ENCODE data around the gene HACD1.

DNA sequence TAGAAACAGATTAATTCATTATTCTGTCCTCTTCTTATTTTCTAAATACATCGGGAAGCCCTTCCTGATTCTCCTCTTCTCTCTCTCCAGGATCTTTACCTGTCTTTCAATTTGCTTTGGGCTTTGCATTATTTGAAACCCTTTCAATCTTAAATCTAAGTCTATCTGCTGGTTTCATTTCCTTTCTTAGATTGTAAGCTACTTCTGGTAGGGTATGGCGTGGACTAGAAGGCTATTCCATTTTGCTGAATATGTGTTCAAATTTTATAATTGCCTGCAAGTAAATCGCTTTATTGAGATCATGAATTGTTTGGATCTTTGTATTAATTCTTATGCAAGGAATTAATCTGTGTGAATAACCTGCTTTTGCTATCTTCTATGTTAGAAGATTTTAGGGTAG, 37.8 kb upstream of the HACD1 start:
- TF ChIP-seq, protein P1, sequence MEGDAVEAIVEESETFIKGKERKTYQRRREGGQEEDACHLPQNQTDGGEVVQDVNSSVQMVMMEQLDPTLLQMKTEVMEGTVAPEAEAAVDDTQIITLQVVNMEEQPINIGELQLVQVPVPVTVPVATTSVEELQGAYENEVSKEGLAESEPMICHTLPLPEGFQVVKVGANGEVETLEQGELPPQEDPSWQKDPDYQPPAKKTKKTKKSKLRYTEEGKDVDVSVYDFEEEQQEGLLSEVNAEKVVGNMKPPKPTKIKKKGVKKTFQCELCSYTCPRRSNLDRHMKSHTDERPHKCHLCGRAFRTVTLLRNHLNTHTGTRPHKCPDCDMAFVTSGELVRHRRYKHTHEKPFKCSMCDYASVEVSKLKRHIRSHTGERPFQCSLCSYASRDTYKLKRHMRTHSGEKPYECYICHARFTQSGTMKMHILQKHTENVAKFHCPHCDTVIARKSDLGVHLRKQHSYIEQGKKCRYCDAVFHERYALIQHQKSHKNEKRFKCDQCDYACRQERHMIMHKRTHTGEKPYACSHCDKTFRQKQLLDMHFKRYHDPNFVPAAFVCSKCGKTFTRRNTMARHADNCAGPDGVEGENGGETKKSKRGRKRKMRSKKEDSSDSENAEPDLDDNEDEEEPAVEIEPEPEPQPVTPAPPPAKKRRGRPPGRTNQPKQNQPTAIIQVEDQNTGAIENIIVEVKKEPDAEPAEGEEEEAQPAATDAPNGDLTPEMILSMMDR (IDR thresholded peaks at IDR 0.05; ENCODE audit: low read length): no peak
- TF ChIP-seq EZH2 (IDR thresholded peaks at IDR 0.05; ENCODE audit: borderline replicate concordance, low read length): no peak

All from OCI-LY1 (cell line).